ENCODE measurements around the gene SAC3D1. TPM values are rescaled to one million over a fixed set of nuclear protein-coding genes. Genes with fewer than 3 reads are reported as not detected.

The SAC3D1 gene
- total and polyA plus RNA-seq, 2 donors: 11.2 to 11.5 TPM

DNA sequence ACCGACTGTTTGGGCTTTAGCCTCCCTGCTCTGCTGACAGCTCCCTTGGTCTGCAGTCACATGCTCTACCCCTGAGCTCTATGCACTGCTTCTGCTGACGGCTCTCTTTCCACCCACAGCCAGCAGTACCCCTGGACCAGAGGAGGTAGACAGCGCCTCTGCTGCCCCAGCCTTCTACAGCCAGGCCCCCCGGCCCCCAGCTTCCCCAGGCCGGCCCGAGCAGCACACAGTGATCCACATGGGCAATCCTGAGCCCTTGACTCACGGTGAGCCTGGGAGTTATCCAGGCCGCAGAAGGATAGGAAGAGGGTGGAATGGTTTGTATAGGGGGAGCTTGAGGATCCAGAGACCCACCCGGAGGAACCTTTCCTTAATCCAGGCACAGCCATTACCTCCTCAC is 45.8 kb downstream of the SAC3D1 start:
- no peak overlapping the region for H3K27ac ChIP-seq (ENCODE audit: low read depth in 1 of 2, low read length in 1 of 2)
- no peak for DNase-seq (ENCODE audit: low read depth in 6 of 9, low spot score in 9 of 9)
- peaks cover 42 to 50% of the 10 kb centered on the region in 2 donors for H3K36me3 ChIP-seq (ENCODE audit: control insufficient read depth in 2 of 2, insufficient read depth in 2 of 2, low read length in 1 of 2)
- H3K27me3 ChIP-seq (ENCODE audit: control insufficient read depth in 2 of 2, insufficient read depth in 1 of 2, low read length in 1 of 2): no peaks in the 10 kb centered on the region
- H3K4me3 ChIP-seq (ENCODE audit: low read length in 2 of 2): no peak overlapping the region
- WGBS: 98% methylated on average over 9 of the region's 9 CpGs
- peaks cover 0 to 2% of the 10 kb centered on the region in 2 donors for H3K9me3 ChIP-seq (ENCODE audit: control insufficient read depth in 2 of 2, insufficient read depth in 1 of 2, low read length in 1 of 2)
- peaks cover 14 to 30% of the 10 kb centered on the region in 2 donors for H3K4me1 ChIP-seq (ENCODE audit: control insufficient read depth in 2 of 2, insufficient read depth in 2 of 2, low read length in 2 of 2)

GRCh38 chr11:65087216-65087615 is 46.2 kb downstream of the SAC3D1 start:
- no peak overlapping the region for H3K27ac ChIP-seq (ENCODE audit: low read depth in 1 of 2, low read length in 1 of 2)
- peaks cover 0 to 2% of the 10 kb centered on the region in 2 donors for H3K9me3 ChIP-seq (ENCODE audit: control insufficient read depth in 2 of 2, insufficient read depth in 1 of 2, low read length in 1 of 2)
- no peaks in the 10 kb centered on the region for H3K27me3 ChIP-seq (ENCODE audit: control insufficient read depth in 2 of 2, insufficient read depth in 1 of 2, low read length in 1 of 2)
- peaks cover 14 to 26% of the 10 kb centered on the region in 2 donors for H3K4me1 ChIP-seq (ENCODE audit: control insufficient read depth in 2 of 2, insufficient read depth in 2 of 2, low read length in 2 of 2)
- WGBS: 97% methylated on average over 11 of the region's 11 CpGs
- peaks cover 42 to 46% of the 10 kb centered on the region in 2 donors for H3K36me3 ChIP-seq (ENCODE audit: control insufficient read depth in 2 of 2, insufficient read depth in 2 of 2, low read length in 1 of 2)
- no peak for DNase-seq (ENCODE audit: low read depth in 6 of 9, low spot score in 9 of 9)
- no peak overlapping the region for H3K4me3 ChIP-seq (ENCODE audit: low read length in 2 of 2)

GRCh38 chr11:65087827-65088226 is 46.8 kb downstream of the SAC3D1 start:
- peaks cover 0 to 2% of the 10 kb centered on the region in 2 donors for H3K9me3 ChIP-seq (ENCODE audit: control insufficient read depth in 2 of 2, insufficient read depth in 1 of 2, low read length in 1 of 2)
- no peak overlapping the region for H3K4me3 ChIP-seq (ENCODE audit: low read length in 2 of 2)
- peaks cover 14 to 20% of the 10 kb centered on the region in 2 donors for H3K4me1 ChIP-seq (ENCODE audit: control insufficient read depth in 2 of 2, insufficient read depth in 2 of 2, low read length in 2 of 2)
- no peak overlapping the region for H3K27ac ChIP-seq (ENCODE audit: low read depth in 1 of 2, low read length in 1 of 2)
- WGBS: 98% methylated on average over 15 of the region's 15 CpGs
- DNase-seq (ENCODE audit: low read depth in 6 of 9, low spot score in 9 of 9): no peak
- no peaks in the 10 kb centered on the region for H3K27me3 ChIP-seq (ENCODE audit: control insufficient read depth in 2 of 2, insufficient read depth in 1 of 2, low read length in 1 of 2)
- peaks cover 42 to 44% of the 10 kb centered on the region in 2 donors for H3K36me3 ChIP-seq (ENCODE audit: control insufficient read depth in 2 of 2, insufficient read depth in 2 of 2, low read length in 1 of 2)

- Histone ChIP-seq H3K36me3 (ENCODE audit: control insufficient read depth in 2 of 2, insufficient read depth in 2 of 2, low read length in 1 of 2) (peaks cover 42% of the 10 kb centered on the region in 2 donors), H3K27me3 (ENCODE audit: control insufficient read depth in 2 of 2, insufficient read depth in 1 of 2, low read length in 1 of 2) (no peaks in the 10 kb centered on the region), H3K4me3 (ENCODE audit: low read length in 2 of 2) (no peak overlapping the region), H3K27ac (ENCODE audit: low read depth in 1 of 2, low read length in 1 of 2) (no peak overlapping the region), H3K9me3 (ENCODE audit: control insufficient read depth in 2 of 2, insufficient read depth in 1 of 2, low read length in 1 of 2) (peaks cover 0 to 2% of the 10 kb centered on the region in 2 donors), H3K4me1 (ENCODE audit: control insufficient read depth in 2 of 2, insufficient read depth in 2 of 2, low read length in 2 of 2) (peaks cover 5 to 9% of the 10 kb centered on the region in 2 donors)
- 95% methylated on average over 4 of the region's 4 CpGs for WGBS
- DNase-seq (ENCODE audit: low read depth in 6 of 9, low spot score in 9 of 9): no peak
Observed at GRCh38 chr11:65089621-65090020, 48.6 kb downstream of the SAC3D1 start.

DNA sequence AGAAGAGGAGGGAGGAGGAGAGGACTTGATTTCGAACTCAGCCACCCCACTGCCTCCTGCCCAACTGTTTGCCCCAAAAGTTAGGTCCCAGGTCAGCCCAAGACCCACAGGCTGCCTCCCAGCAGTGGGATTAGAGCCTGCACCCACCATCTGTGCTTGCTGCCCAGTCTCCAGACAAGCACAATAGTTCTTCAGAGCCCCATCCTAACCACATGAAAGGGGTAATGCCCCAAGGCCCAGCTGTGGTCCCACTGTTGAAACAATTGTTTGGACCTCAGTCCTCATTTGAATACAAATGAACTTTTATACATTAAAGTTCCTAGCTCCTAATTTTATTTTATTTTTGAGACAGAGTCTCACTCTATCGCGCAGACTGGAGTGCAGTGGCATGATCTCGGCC is 49.6 kb downstream of the SAC3D1 start:
- H3K36me3 ChIP-seq (ENCODE audit: control insufficient read depth in 2 of 2, insufficient read depth in 2 of 2, low read length in 1 of 2): peaks cover 37 to 38% of the 10 kb centered on the region in 2 donors
- H3K4me3 ChIP-seq (ENCODE audit: low read length in 2 of 2): no peak overlapping the region
- DNase-seq (ENCODE audit: low read depth in 6 of 9, low spot score in 9 of 9): no peak
- no peak overlapping the region for H3K27ac ChIP-seq (ENCODE audit: low read depth in 1 of 2, low read length in 1 of 2)
- WGBS: 97% methylated on average over 4 of the region's 4 CpGs
- peaks cover 0 to 2% of the 10 kb centered on the region in 2 donors for H3K4me1 ChIP-seq (ENCODE audit: control insufficient read depth in 2 of 2, insufficient read depth in 2 of 2, low read length in 2 of 2)
- H3K9me3 ChIP-seq (ENCODE audit: control insufficient read depth in 2 of 2, insufficient read depth in 1 of 2, low read length in 1 of 2): peaks cover 0 to 2% of the 10 kb centered on the region in 2 donors
- H3K27me3 ChIP-seq (ENCODE audit: control insufficient read depth in 2 of 2, insufficient read depth in 1 of 2, low read length in 1 of 2): no peaks in the 10 kb centered on the region

Other genes with a start within 250 kb of the SAC3D1 start
- gene MAP4K2, start 238.0 kb upstream of the SAC3D1 start, total RNA-seq: 23.9 TPM
- gene MAP4K2, start 238.0 kb upstream of the SAC3D1 start, polyA plus RNA-seq: 37.6 TPM
- 10.8 TPM for gene MEN1, start 230.7 kb upstream of the SAC3D1 start, total RNA-seq
- gene MEN1, start 230.7 kb upstream of the SAC3D1 start, polyA plus RNA-seq: 33.4 TPM
- 1.7 TPM for gene CDC42BPG, start 196.6 kb upstream of the SAC3D1 start, total RNA-seq
- 7.4 TPM for gene CDC42BPG, start 196.6 kb upstream of the SAC3D1 start, polyA plus RNA-seq
- 17.3 TPM for gene EHD1, start 162.6 kb upstream of the SAC3D1 start, total RNA-seq
- 32.3 TPM for gene EHD1, start 162.6 kb upstream of the SAC3D1 start, polyA plus RNA-seq
- 6.3 TPM for gene ATG2A, start 124.0 kb upstream of the SAC3D1 start, total RNA-seq
- gene ATG2A, start 124.0 kb upstream of the SAC3D1 start, polyA plus RNA-seq: 35.2 TPM
- gene PPP2R5B, start 116.5 kb upstream of the SAC3D1 start, total RNA-seq: 4.4 TPM
- gene PPP2R5B, start 116.5 kb upstream of the SAC3D1 start, polyA plus RNA-seq: 18.3 TPM
- 0.47 TPM for gene GPHA2, start 105.3 kb upstream of the SAC3D1 start, total RNA-seq
- 1.6 TPM for gene GPHA2, start 105.3 kb upstream of the SAC3D1 start, polyA plus RNA-seq
- 0.14 TPM for gene MAJIN, start 69.1 kb upstream of the SAC3D1 start, total RNA-seq
- 0.50 TPM for gene MAJIN, start 69.1 kb upstream of the SAC3D1 start, polyA plus RNA-seq
- 0.90 TPM for gene BATF2, start 44.2 kb upstream of the SAC3D1 start, total RNA-seq
- gene BATF2, start 44.2 kb upstream of the SAC3D1 start, polyA plus RNA-seq: 3.1 TPM
- gene ARL2, start 27.1 kb upstream of the SAC3D1 start, total RNA-seq: 42.8 TPM
- 52.0 TPM for gene ARL2, start 27.1 kb upstream of the SAC3D1 start, polyA plus RNA-seq
- 10.6 TPM for gene SNX15, start 13.8 kb upstream of the SAC3D1 start, total RNA-seq
- gene SNX15, start 13.8 kb upstream of the SAC3D1 start, polyA plus RNA-seq: 15.4 TPM
- gene NAALADL1, start 17.3 kb downstream of the SAC3D1 start, total RNA-seq: 5.1 TPM
- gene NAALADL1, start 17.3 kb downstream of the SAC3D1 start, polyA plus RNA-seq: 9.0 TPM
- 26.8 TPM for gene CDCA5, start 42.8 kb downstream of the SAC3D1 start, total RNA-seq
- gene CDCA5, start 42.8 kb downstream of the SAC3D1 start, polyA plus RNA-seq: 2.2 TPM
- gene ZFPL1, start 43.0 kb downstream of the SAC3D1 start, total RNA-seq: 16.8 TPM
- gene ZFPL1, start 43.0 kb downstream of the SAC3D1 start, polyA plus RNA-seq: 42.5 TPM
- gene VPS51, start 55.0 kb downstream of the SAC3D1 start, total RNA-seq: 110 TPM
- gene VPS51, start 55.0 kb downstream of the SAC3D1 start, polyA plus RNA-seq: 121 TPM
- gene TM7SF2, start 70.7 kb downstream of the SAC3D1 start, total RNA-seq: 16.1 TPM
- gene TM7SF2, start 70.7 kb downstream of the SAC3D1 start, polyA plus RNA-seq: 35.8 TPM
- gene ZNHIT2, start 76.5 kb downstream of the SAC3D1 start, total RNA-seq: 10.1 TPM
- 16.5 TPM for gene ZNHIT2, start 76.5 kb downstream of the SAC3D1 start, polyA plus RNA-seq
- 1,067 TPM for gene FAU, start 80.9 kb downstream of the SAC3D1 start, total RNA-seq
- gene FAU, start 80.9 kb downstream of the SAC3D1 start, polyA plus RNA-seq: 1,132 TPM
- gene MRPL49, start 81.1 kb downstream of the SAC3D1 start, total RNA-seq: 42.3 TPM
- gene MRPL49, start 81.1 kb downstream of the SAC3D1 start, polyA plus RNA-seq: 36.2 TPM
- 3.6 TPM for gene SYVN1, start 93.3 kb downstream of the SAC3D1 start, total RNA-seq
- 22.7 TPM for gene SYVN1, start 93.3 kb downstream of the SAC3D1 start, polyA plus RNA-seq
- not detected for gene SPDYC, start 129.0 kb downstream of the SAC3D1 start, total RNA-seq
- 0.11 TPM for gene SPDYC, start 129.0 kb downstream of the SAC3D1 start, polyA plus RNA-seq
- 31.9 TPM for gene CAPN1, start 140.7 kb downstream of the SAC3D1 start, total RNA-seq
- gene CAPN1, start 140.7 kb downstream of the SAC3D1 start, polyA plus RNA-seq: 104 TPM
- gene POLA2, start 220.8 kb downstream of the SAC3D1 start, total RNA-seq: 21.0 TPM
- 7.3 TPM for gene POLA2, start 220.8 kb downstream of the SAC3D1 start, polyA plus RNA-seq

Measured in thymus (tissue), 11 donors.